MCF 10A (cell line): Measurements from ENCODE around the gene PTH1R. TPM values are rescaled to one million over a fixed set of nuclear protein-coding genes. Genes with fewer than 3 reads are reported as not detected.

Source experiments
- BruUV-seq: library from RNA; stranded (reverse); fragments of 400-500 nt; replicated peaks from 2 replicates; lab custom pipeline; 2021; lab: Mats Ljungman, UMichigan
- CTCF ChIA-PET: fragments of 300-600 bp; sonication (Branson Sonifier 250); formaldehyde crosslinking; extraction: SDS; loops from one replicate; lab custom pipeline; 2021; ENCODE audit warnings: antibody characterized with exemption, inconsistent platforms; lab: Yijun Ruan, JAX
- POLR2A ChIA-PET: fragments of 300-600, 350-650 bp; sonication (Branson Sonifier 250); formaldehyde crosslinking; extraction: SDS; loops from one replicate; lab custom pipeline; 2020; ENCODE audit warnings: antibody characterized with exemption, inconsistent platforms; lab: Yijun Ruan, JAX
- DNase-seq: peaks from one replicate; pipeline ENCODE4 v3.0.0-alpha.2; 2018; ENCODE audit not compliant: unreplicated experiment
- H3K27ac Mint-ChIP-seq: one replicate; pipeline ENCODE4 v1.8.0; 2022; ENCODE audit warnings: mild to moderate bottlenecking, low read depth, mixed read lengths; ENCODE audit not compliant: unreplicated experiment
- H3K27me3 Mint-ChIP-seq: one replicate; pipeline ENCODE4 v1.8.0; 2022; ENCODE audit warnings: mixed read lengths; ENCODE audit not compliant: insufficient read depth, unreplicated experiment
- H3K36me3 Mint-ChIP-seq: one replicate; pipeline ENCODE4 v1.8.0; 2022; ENCODE audit warnings: mild to moderate bottlenecking, moderate library complexity, mixed read lengths; ENCODE audit not compliant: insufficient read depth, unreplicated experiment
- H3K4me1 Mint-ChIP-seq: one replicate; pipeline ENCODE4 v1.8.0; 2022; ENCODE audit warnings: mixed read lengths; ENCODE audit not compliant: insufficient read depth, unreplicated experiment
- H3K4me3 Mint-ChIP-seq: one replicate; pipeline ENCODE4 v1.8.0; 2022; ENCODE audit warnings: mild to moderate bottlenecking, moderate library complexity, mixed read lengths; ENCODE audit not compliant: unreplicated experiment
- H3K9me3 Mint-ChIP-seq: one replicate; pipeline ENCODE4 v1.8.0; 2022; ENCODE audit warnings: mixed read lengths; ENCODE audit not compliant: unreplicated experiment
- intact Hi-C: fragments of 100-400 bp; cut with micrococcal nuclease; formaldehyde crosslinking; loops from 2 replicates; pipeline ENCODE4 v1.14.1; 2022
- total RNA-seq: library from RNA; stranded (reverse); gene quantifications from 2 replicates; pipeline ENCODE4 v1.2.3, GENCODE V29; 2022
- TF ChIP-seq, protein P1 (sequence below): fragments of 200-600 bp; IDR thresholded peaks from one replicate; pipeline ENCODE4 v1.8.0; 2022; ENCODE audit warnings: antibody characterized with exemption, mild to moderate bottlenecking; ENCODE audit not compliant: unreplicated experiment

PTH1R gene
- total RNA-seq, 1 experiment from 2014 or later, result not detected

DNA sequence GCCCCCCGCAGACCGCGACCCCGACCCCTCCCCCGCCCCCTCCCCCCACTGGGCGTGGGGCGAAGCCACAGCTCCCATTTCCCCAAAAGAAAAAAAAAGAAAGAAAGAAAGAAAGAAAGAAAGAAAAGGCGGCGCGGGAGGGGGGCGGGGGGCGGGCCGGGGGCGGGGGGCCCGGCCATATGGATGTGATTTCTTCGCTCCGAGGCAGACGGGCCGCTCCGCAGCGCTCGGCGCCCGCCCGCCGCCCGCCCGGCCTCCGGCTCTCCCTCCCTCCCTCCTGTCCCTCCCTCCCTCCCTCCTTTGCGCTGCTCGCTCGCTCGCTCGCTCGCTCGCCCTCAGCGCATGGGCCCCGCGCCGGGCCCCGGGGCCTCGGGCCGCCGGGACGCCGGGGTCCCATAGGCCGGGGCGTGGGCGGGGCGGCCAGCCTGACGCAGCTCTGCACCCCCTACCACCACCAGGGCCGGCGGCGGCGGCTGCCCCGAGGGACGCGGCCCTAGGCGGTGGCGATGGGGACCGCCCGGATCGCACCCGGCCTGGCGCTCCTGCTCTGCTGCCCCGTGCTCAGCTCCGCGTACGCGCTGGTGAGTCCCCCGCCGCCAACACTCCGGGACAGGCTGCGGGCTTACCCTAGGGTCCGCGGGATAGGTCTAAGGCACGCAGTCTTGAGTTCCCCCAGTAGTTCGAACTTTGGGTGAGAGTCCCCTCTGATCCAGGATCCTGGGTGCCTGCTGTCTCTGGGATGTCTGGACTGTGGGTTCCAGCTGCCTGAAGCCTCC lies 5.7 kb downstream of the PTH1R start:
- no peaks in the 10 kb centered on the region for H3K36me3 Mint-ChIP-seq
- intact Hi-C loops, result no loop called here
- H3K27ac Mint-ChIP-seq, result no peak overlapping the region
- ChIA-PET POLR2A (no interaction called here), CTCF (interaction anchor here (0.6 kb wide), 1 partner anchor 1031 kb away, joined by 4 read pairs; no protein-coding TSS in a partner anchor)
- no TSS peak for BruUV-seq
- H3K4me1 Mint-ChIP-seq, result no peaks in the 10 kb centered on the region
- no peak for DNase-seq
- peak overlapping the region; percentile 44 for H3K4me3 Mint-ChIP-seq
- peaks cover 37% of the 10 kb centered on the region for H3K27me3 Mint-ChIP-seq
- TF ChIP-seq, protein P1, sequence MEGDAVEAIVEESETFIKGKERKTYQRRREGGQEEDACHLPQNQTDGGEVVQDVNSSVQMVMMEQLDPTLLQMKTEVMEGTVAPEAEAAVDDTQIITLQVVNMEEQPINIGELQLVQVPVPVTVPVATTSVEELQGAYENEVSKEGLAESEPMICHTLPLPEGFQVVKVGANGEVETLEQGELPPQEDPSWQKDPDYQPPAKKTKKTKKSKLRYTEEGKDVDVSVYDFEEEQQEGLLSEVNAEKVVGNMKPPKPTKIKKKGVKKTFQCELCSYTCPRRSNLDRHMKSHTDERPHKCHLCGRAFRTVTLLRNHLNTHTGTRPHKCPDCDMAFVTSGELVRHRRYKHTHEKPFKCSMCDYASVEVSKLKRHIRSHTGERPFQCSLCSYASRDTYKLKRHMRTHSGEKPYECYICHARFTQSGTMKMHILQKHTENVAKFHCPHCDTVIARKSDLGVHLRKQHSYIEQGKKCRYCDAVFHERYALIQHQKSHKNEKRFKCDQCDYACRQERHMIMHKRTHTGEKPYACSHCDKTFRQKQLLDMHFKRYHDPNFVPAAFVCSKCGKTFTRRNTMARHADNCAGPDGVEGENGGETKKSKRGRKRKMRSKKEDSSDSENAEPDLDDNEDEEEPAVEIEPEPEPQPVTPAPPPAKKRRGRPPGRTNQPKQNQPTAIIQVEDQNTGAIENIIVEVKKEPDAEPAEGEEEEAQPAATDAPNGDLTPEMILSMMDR, result no peak
- no peaks in the 10 kb centered on the region for H3K9me3 Mint-ChIP-seq

DNA sequence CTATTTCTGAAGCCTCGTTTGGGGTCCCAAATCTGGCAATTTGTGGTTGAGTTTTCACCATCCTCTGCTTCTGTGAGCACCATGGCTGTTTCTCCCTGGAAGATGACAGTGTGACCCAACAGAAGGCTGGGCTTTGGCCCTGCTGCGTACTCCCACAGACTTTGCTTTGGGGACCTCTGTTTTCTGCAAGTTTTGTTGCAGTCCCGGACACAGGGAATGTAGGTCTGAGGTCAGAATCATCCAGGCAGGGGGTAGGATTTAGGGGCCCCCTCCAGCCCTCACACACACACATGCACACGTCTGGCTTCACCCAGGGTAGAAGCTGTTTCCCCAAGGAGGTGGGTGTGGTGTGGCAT lies 6.3 kb downstream of the PTH1R start:
- ChIA-PET POLR2A (no interaction called here), CTCF (no interaction called here)
- Mint-ChIP-seq H3K27ac (no peak overlapping the region), H3K9me3 (no peaks in the 10 kb centered on the region), H3K36me3 (peaks cover under 1% of the 10 kb centered on the region), H3K4me1 (no peaks in the 10 kb centered on the region), H3K27me3 (peaks cover 37% of the 10 kb centered on the region), H3K4me3 (no peak overlapping the region)
- intact Hi-C loops, result no loop called here
- no peak for DNase-seq
- TF ChIP-seq, protein P1, result no peak
- BruUV-seq, result no TSS peak

DNA sequence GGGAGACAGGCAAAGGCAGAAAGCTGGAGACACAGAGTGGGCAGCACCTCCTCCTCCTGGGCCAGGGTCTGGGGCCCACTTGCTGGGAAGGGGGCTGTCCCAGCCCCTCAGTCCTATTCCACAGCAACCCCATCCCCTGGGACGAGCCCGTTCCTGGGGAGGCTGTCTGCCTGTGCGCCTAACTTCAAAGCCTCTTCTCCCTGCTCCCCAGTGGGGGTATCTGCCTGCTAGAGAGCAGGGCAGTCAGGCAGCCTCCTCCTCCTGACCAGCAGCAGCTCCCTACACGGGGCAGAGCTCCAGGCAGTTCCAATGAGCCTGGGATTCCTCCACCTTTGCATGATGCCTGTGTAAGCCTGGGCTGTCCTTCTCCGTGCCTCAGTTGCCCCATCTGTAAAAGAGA lies 6.9 kb downstream of the PTH1R start:
- H3K27ac Mint-ChIP-seq, result no peak overlapping the region
- TF ChIP-seq, protein P1, result no peak
- ChIA-PET CTCF (interaction anchor here (0.8 kb wide), 1 partner anchor 19 kb away, joined by 4 read pairs; no protein-coding TSS in a partner anchor), POLR2A (no interaction called here)
- H3K4me1 Mint-ChIP-seq, result no peaks in the 10 kb centered on the region
- no peak for DNase-seq
- peaks cover 6% of the 10 kb centered on the region for H3K36me3 Mint-ChIP-seq
- BruUV-seq, result no TSS peak
- no peak overlapping the region for H3K4me3 Mint-ChIP-seq
- H3K27me3 Mint-ChIP-seq, result peaks cover 37% of the 10 kb centered on the region
- H3K9me3 Mint-ChIP-seq, result no peaks in the 10 kb centered on the region
- intact Hi-C loops, result no loop called here

DNA sequence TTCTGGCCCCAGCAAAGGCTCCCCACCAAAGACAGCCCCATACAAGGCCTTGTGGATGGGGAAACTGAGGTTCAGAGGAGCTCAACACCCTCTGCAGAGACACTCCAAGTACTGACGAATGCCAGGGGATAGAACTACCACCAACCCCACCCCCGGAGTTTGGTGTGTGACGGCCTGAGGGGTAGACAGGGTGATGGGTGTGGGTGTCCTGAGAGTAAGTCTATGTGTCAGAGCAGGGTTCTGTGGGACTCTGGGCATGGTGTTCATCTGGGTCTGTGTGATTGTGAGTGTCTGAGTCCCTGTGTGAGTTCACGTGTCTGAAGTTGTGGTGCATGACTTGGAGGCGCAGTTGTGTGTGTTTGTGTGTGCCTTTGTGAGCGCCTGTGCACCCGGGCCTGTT lies 7.4 kb downstream of the PTH1R start:
- ChIA-PET POLR2A (no interaction called here), CTCF (interaction anchor here (0.8 to 1.9 kb wide), 2 partner anchors 18 to 19 kb away, joined by 4 to 9 read pairs; no protein-coding TSS in a partner anchor)
- no TSS peak for BruUV-seq

More for the DNA sequence above, 7.4 kb downstream of the PTH1R start:
- Mint-ChIP-seq H3K4me1 (no peaks in the 10 kb centered on the region), H3K9me3 (no peaks in the 10 kb centered on the region), H3K4me3 (no peak overlapping the region), H3K27me3 (peaks cover 32% of the 10 kb centered on the region), H3K27ac (no peak overlapping the region), H3K36me3 (peaks cover 6% of the 10 kb centered on the region)
- intact Hi-C loops, result no loop called here
- TF ChIP-seq, protein P1, result no peak
- DNase-seq, result no peak
